Fibroblast of skin of left biceps (primary cell): Measurements from ENCODE around the gene SH2D3C.
A peak's percentile ranks its signal among the peaks of the same experiment; 100 is the strongest.

ENCODE experiments used
- DNase-seq, 2 experiments: peaks; one replicate each; pipeline ENCODE4 v3.0.0-alpha.2; 2013; ENCODE audit warnings: low read depth in 2 of 2

SH2D3C gene

DNA sequence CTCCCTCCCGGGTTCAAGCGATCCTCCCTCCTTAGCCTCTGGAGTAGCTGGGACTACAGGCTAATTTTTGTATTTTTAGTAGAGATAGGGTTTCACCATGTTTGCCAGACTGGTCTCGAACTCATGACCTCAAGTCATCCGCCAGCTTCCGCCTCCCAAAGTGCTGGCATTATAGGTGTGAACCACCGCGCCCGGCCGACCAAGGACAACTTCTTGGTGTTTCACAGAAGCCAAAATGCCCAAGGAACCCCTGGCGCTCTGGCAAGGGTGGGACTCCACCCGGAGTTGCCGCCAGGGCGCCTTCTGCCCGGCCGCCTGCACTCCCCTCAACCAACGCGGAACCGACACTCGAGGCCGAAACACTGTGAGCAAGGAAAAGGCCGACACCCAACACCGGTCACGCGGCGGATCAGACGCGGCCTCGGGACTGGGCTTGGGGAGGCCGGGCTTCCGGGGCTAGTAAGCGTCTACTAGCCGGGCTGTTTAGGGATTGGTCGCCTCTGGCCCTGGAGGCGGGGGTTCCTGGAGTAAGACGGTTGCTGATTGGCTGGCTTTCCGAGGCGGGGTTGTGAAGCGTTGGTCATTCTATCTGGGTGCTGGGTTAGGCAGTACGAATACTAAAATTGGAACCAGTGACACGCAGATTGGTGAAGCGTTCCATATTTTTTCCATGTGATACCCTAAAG, 79.3 kb downstream of the SH2D3C start:
- DNase-seq, result peak; percentile 85 to 86

DNA sequence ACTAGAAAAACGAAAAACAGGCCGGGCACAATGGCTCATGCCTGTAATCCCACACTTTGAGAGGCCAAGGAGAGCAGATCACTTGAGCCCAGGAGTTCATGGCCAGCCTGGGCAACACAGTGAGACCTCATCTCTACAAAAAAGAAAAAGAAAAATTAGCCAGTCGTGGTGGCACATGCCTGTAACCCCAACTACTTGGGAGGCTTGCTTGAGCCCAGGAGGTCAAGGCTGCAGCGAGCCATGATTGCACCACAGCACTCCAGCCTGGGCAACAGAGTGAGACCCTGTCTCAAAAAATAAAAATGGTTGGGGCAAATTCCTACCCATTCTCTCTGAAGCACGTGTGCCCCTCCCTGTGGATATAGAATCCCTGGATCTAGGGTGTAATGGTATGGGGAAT, 80.1 kb downstream of the SH2D3C start:
- DNase-seq, result no peak

DNA sequence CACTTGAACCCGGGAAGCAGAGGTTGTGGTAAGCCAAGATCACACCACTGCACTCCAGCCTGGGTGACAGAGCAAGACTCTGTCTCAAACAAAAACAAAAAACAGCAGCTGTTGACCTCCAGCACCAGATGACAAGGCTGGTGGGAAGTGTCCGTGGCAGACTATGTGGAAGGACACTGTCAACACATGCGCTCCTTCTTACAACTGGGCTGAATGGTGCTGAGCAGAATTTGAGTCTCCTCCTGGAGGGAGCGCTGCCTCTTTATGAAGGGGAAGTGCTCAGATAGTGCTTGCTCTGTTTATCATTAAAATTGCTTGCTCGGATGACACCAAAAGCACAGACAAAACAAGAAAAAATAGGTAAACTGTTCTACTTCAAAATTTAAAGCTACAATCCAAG, 80.9 kb downstream of the SH2D3C start:
- DNase-seq, result no peak

DNA sequence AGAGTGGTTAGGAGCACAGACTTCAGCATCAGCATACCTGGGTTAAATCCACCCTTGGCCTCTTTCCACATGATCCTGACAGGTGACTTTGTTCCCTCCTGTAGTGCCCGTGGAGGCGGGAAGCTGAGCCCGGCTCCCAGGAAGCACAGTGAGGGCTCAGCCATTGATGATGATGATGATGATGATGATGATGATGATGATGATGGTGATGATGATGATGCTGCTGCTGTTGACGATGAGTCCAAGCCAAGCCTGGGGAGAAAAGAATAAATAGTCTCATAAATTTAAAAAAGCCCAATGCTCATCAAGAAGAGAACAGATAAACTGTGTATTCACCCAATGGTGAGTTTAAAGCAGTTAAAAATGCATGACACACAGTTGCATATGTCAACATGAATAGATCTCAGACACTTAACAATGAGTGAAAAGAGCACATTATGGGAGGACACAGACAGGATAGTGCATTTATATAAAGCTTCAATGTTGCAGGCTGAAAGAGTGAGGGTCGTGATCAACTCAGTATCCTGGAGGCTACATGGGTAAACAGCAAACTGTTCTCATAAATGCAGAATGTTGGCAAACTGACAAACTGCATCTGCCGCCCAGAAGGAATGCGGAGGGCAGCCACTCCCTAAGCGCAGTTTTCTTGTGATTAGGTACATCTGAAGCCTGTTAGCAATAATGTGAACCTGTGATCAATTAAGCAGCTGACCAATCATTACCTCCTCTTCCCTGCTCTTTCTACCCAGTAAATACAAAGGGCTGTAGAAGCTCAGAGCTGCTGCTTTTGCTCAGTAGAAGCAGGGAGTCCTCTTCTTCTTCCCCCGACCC, 83.4 kb downstream of the SH2D3C start:
- peak; percentile 36 to 39 for DNase-seq

DNA sequence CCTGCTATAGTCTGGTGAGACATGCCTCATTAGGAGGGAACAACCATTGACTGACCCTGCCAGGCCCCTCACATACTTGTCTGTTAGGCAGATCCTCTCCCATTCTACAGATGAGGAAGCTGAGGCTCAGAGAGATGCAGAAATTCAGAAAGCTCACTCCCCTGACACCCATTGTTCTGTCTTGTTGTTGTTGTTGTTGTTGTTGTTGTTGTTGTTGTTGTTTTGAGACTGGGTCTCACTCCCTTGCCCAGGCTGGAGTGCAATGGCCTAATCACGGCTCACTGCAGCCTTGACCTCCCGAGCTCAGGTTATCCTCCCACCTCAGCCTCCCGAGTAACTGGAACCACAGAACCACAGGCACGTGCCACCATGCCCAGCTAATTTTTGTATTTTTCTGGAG, 84.8 kb downstream of the SH2D3C start:
- DNase-seq, result no peak

DNA sequence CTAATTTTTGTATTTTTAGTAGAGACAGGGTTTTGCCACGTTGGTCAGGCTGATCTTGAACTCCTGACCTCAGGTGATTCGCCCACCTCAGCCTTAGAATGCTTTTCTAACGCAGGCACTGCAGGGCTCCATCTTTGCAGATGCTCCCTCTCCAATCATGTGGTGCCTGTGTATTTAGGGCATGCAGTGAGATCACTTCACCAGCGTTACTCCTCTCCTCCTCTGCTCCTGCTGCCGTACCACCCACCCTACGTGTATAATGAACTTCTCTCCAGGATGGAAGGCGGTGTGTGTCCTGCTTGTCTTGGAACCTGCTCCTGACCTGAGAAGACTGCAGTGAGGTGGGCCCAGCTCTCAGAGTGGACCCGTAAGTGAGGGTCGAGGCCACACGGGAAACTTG, 85.3 kb downstream of the SH2D3C start:
- DNase-seq, result no peak

DNA sequence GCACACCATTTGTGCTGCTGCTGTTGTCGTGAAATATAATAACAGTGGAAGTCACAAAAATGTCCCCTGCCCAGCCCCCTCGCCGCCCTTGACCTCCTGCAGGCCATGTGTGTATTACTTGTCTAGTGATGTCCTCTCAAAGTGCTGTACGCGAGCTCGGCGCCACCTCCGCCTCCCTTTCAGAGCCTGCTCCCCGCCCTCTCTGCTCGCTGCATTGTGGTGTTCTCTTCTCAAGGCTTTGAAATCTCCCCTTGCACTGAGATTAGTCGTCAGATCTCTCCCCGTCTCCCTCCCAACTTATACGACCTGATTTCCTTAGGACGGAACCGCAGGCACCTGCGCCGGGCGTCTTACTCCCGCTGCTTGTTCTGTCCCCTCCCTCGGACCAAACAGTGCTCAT, 86.4 kb downstream of the SH2D3C start:
- no peak for DNase-seq

DNA sequence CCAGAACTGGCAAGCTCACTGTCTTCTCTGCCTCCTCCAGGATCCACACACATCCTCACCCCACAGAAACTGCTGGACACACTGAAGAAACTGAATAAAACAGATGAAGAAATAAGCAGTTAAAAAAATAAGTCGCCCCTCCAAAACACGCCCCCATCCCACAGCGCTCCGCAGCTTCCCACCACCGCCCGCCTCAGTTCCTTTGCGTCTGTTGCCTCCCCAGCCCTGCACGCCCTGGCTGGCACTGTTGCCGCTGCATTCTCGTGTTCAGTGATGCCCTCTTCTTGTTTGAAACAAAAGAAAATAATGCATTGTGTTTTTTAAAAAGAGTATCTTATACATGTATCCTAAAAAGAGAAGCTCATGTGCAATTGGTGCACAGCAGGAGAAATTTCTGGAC, 87.7 kb downstream of the SH2D3C start:
- no peak for DNase-seq

DNA sequence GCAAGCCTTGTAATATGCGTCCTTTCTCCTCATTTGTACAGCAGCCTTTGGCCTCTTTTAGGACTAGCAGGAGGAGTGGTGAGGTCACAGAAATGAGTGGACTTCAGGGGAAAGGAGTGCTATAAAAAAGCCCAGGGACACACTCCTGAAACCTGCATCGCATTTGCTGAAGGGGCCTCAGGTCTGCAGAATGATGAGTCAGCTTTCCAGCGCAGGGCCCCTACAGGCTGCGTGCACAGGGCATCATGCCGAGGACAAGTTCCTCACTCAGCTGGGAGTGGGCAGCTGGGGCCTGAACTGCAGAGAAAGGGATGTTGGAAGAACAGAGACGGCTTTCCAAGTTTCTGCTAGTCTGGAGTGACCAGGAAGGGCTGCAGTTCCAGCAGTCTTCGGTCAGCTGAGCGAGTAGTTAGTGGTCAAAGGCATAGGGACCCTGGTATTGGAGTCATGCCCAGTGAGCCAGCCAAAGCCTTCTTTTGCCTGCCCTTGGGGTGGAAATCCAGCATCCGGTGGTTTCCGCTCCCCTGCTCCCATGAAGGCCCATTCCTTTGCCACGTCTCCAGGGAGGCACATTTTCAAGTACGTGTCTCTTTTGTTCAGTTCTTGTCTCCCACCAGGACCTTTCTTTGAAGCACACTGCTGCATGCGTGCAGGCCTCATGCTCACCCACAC, 89.0 kb downstream of the SH2D3C start:
- no peak for DNase-seq
